GM18526 (cell line): ENCODE measurements around the gene TARBP2.

ENCODE experiments used
- POLR2A ChIP-seq: IDR thresholded peaks from 3 replicates; pipeline ENCODE4 v1.6.1; 2011; ENCODE audit not compliant: insufficient read length; ENCODE audit errors: extremely low read depth

TARBP2 gene

GRCh38 chr12:53543539-53543938 lies 42.5 kb downstream of the TARBP2 start:
- no peak for TF ChIP-seq POLR2A

- no peak for TF ChIP-seq POLR2A
These were observed 49.5 kb downstream of the TARBP2 start for GRCh38 chr12:53550595-53550994.

GRCh38 chr12:53551889-53552291 lies 50.8 kb downstream of the TARBP2 start:
- no peak for TF ChIP-seq POLR2A

- no peak for TF ChIP-seq POLR2A
These were observed 51.6 kb downstream of the TARBP2 start for GRCh38 chr12:53552361-53553327.
